IPS-11a (cell line): ENCODE results near the gene KCNJ5.

Source experiments
- H3K4me3 ChIP-seq: one replicate; pipeline ENCODE4 v1.5.1; 2013; ENCODE audit warnings: low read depth, low read length, control low read depth

The KCNJ5 gene

DNA sequence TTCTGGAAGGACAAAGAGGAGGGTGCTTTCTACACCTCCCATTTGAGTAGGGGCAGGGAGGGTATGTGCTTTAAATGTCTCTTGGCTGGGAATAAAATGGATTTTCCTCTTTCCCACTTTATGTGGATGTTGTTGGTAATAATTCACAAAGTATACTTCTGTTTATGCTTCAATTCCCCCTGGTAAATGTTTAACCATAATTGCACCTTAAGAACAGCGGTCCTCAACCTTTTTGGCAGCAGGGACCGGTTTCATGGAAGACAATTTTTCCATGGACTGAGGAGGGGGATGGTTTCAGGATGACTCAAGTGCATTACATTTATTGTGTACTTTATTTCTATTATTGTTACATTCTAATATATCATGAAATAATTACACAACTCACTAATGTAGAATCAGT, 55.5 kb downstream of the KCNJ5 start:
- no peak overlapping the region for H3K4me3 ChIP-seq

DNA sequence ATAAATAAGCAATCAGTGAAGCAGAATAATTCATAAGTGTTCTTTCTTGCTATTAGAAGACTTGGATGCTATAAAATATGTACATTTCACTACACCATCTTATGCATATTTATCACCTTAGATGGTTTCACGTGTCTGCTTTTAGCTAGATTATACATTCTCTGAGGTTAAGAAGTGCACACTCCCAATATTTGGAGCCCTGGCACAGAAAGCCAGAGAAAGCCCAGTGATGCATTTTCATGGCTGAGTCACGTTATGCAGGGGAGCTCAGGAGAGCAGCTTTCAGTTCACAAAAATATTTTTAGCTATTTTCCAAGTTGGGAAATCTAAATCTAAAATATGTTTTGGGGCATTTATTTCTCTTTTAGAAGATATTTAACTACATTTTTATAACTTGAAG, 56.6 kb downstream of the KCNJ5 start:
- H3K4me3 ChIP-seq = no peak overlapping the region

DNA sequence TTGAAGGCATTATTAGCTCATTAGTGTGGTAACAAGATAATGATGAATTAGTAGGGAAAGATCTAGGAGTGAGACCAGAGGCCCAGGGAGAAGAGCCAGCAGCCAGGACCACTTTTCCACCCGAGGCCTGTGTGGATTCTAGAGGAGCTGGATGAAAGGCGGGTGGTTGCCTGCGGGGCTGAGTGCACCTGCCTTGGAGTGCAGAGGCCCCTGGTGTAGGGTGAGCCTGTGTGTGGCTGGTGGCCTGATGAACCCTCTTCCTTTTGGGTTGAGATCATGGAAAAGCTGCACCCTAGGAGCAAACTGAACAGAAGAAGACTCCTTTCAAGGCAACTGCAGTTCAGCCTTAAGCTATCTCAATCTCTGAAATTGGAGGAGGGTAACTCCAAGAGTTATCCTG, 57.4 kb downstream of the KCNJ5 start:
- no peak overlapping the region for H3K4me3 ChIP-seq

DNA sequence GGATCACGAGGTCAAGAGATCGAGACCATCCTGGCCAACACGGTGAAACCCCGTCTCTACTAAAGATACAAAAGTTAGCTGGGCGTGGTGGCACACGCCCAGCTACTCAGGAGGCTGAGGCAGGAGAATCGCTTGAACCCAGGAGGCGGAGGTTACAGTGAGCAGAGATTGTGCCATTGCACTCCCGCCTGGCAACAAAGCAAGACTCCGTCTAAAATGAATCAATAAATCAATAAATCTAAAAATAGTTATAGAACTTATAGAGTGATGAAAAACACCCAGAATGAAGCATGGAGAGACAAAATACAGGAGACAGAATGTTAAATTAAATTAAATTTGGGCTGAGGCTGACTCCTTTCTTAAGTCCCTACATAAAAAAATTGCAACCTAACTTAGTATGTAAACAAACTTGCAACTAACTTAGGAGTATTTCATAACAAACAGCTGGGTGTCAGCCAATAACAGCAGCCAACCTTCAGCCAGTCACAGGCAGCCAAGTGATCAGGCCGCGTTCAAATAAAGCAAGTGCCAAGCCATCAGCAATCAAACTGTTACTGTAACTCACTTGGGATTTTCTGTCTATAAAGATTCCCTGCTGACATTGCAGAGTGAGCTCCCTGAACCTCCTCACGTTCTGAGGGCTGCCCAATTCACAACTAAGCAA, 58.8 kb downstream of the KCNJ5 start:
- no peak overlapping the region for H3K4me3 ChIP-seq

DNA sequence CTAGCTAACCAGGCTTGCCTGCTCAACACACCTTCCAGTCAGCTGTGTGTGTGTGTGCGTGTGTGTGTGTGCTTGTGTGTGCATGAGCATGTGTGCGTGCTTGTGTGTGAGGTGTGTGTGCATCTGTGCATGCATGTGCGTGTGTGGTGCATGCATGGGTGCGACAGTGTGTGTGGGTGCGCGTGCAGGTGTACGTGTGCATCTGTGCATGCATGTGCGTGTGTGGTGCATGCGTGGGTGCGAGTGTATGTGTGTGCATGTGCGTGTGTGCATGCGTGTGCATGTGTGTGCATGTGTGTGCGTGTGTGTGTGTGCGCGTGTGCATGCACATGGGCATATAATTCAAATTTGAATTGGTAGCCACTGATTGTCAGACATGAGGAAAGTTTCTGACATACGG, 62.0 kb downstream of the KCNJ5 start:
- H3K4me3 ChIP-seq = no peak overlapping the region

DNA sequence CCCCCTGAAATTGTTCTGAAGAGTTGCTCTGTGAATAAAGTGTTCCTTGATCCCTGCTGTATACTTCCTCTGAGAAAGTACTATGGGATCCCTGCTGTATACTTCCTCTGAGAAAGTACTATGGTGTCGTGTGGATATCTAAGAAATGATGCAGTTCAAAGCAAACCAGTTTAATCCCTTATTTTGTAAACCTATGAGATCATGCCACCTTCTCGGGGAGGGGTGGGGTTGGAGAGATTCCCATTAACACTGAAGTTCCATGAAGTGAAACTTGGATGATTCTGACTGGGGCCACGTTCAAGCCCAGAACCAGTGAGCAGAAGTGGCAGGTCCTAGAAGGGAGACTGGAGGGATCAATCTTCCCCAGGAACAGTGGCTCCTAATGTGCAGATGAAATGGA, 64.5 kb downstream of the KCNJ5 start:
- H3K4me3 ChIP-seq = no peak overlapping the region

DNA sequence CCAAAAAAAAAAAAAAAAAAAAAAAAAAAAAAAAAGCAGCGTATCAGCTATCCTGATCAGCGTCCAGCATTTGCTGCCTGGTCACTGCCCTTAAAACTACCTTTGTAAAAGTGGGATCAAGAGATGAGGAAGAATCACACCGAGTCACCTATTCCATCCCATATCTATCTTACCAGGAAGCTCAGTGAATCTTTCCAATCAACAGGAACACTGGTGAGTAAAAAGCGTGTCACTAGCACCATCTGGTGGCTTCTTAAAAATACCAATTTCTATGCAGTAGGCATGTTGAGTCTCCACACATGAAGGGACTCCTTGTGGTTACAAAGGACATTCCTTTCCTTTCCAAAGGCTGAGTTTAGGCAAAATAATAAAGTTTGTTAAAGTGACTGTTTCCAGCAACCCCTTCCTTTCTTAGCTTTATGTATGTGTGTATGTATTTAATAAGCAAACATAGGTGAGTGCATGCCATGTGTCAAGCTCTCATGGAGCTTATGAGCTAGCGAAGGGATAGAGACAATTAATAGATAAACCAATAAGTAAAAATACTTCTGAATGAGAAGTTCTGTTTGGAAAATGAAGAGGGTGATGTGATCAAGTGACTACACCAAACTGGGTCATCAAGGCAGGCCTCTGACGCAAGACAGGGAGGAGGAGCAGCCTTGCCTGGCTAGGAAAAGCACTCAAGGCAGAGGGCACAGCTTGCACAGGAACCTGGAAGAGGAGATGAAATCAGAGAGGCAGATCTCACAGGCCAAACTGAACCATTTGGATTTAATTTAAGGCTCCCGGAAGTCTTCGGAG, 65.4 kb downstream of the KCNJ5 start:
- no peak overlapping the region for H3K4me3 ChIP-seq

DNA sequence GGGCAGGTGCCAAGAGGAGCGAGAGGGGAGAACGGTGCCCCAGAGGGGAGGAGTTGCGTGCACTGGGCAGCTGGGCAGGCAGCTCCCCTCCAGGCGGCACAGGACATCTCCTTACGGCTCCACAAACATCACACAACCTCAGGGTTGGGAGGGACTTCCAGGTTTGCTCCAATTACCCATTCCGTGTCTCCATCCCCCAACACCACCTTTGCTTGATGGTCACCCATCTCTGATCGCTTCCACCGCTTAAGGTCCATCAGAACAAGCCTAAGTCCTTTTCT, 66.0 kb downstream of the KCNJ5 start:
- H3K4me3 ChIP-seq = no peak overlapping the region

DNA sequence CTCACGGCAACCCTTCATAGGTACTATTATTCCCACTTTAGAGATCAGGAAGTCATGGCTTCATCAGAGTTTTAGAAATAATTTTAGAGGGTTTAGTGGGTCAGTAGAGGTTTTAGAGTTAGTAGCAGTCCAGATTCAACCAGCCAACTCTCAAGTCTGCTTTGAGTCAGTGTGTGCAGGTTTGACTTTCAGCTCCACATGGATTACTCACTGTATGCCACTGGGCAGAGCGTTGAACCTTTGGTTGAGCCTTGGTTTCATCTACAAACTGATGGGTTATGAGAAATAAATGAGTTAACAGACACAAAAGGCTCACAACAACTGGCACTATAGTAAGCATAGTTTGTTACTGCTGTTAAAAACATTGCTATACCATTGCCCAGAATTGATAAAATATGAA, 70.5 kb downstream of the KCNJ5 start:
- H3K4me3 ChIP-seq = no peak overlapping the region

DNA sequence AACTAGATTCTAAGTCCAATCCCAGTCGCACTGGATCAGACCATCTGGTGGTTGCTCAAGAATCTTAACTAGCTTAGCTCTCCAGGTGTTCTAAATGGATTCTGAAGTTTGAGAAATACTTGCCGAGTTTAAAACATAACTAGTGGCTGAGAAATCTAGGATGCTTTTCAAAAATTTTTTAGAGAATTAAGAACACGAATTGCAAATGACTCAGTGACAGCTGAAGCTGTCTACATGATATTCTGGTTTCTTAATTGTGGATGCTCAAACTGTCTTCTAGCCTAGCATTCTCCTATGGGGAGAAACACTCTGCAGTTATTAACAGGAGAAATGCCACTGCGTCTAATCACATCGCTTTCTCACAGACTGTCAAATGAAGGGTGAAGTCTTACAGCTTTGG, 71.7 kb downstream of the KCNJ5 start:
- H3K4me3 ChIP-seq = no peak overlapping the region

DNA sequence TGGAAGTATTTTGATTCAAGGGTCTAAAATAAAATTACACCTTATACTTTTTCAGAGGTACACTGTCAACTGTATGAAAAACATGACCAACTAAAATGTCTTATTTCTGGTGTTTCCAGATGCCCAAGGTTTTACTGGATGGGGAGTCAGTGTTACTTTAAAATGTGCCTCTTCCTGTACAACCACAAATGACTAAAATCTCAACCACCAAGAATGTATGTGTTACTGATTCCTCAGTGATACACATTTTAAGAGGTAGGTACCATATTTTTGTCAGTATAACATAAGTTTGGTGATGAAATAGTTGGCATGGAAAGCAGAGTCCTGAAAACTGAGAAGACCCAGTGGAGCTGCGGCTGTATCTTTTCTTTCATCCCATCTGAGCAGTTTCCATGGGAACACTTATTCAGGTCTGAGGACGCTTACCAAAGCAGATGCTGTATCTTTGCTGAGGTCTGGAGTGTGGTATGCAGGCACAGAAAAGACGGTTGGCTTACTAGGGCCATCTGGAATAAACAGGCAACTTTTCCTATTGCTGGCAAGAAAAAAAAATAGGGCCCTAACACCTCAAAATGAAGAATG, 72.7 kb downstream of the KCNJ5 start:
- H3K4me3 ChIP-seq = no peak overlapping the region

DNA sequence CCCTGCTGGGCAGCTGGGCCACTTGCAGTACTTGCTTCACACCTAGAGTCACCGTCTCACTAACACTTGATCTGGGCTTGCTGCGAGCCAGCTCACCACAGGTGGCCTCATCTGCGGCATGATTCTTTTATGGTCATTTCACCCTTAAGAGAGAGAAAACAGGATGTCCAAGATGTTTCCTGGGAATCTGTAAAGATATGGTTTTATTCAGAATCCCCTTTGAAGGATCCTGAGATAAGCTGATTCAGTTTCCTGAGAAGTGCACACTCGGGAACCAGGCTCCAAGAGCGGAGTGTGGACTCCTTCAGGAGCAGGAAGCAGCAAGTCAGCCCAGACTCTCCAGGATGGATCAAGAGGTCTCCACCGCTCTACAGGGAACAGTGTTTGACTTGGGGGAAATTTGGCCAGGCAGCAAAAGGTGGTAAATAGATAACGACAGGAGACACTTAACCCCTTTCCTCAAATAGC, 73.3 kb downstream of the KCNJ5 start:
- no peak overlapping the region for H3K4me3 ChIP-seq

DNA sequence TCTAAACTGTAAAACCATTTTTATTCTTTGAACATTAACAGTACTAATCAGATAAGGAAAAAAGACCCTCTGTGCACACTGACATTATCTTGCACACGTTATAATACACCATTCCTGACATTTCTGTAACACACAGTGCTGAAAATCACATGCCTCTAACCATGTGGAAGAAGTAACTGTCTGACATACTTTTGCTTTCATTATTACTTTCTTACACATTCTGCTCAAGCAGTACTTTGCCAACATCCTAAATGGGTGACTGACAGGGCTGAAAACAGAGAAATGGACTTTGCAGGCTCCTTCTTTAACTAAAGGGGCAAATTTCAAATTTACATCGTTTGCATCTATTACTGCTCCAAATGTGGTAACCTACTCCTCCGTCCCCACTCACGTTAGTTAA, 74.3 kb downstream of the KCNJ5 start:
- no peak overlapping the region for H3K4me3 ChIP-seq

DNA sequence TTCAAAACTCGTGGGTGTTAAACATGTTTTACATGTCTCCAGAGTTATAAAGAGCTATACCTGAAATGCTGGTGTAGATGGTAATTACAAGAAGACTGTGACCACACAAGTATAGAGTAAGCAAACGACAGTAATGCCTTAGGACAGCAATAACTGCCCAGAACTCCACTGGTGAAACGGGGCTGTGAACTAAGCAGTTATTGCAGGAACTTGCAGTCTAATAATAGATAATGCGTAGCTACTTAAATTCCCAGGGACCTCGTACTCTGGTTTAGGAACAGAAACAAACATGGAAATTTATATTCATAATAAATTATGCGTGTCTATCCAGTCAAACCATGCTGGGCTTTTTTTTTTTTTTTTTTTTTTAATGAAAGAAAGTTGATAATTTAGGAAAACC, 76.4 kb downstream of the KCNJ5 start:
- no peak overlapping the region for H3K4me3 ChIP-seq

DNA sequence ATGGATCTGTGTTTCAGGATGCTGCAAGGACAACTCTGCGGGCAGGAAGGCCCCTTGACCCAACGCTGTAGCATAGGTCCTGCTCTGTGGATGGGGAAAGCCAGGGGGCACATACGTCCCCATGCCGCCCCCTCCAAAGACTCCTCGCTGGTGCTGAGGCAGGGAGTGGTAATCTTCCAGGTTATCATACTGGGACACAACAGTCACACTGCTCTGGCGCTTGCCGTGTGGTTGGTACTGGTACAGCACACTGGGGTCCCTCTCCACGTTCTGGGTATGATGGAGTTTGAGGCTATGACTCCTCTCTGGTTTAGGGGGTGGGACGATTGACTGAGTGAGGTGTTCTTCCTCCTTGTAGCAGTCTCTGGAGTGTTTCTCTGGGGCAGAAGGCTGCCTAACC, 77.8 kb downstream of the KCNJ5 start:
- no peak overlapping the region for H3K4me3 ChIP-seq
